Measurements from ENCODE around the gene SNAP91. TPM values are rescaled to one million over a fixed set of nuclear protein-coding genes. Genes with fewer than 3 reads are reported as not detected.

SNAP91 gene
- total and polyA plus RNA-seq, 2 donors from 2014 or later, result 0.82 TPM; not detected in 1

DNA sequence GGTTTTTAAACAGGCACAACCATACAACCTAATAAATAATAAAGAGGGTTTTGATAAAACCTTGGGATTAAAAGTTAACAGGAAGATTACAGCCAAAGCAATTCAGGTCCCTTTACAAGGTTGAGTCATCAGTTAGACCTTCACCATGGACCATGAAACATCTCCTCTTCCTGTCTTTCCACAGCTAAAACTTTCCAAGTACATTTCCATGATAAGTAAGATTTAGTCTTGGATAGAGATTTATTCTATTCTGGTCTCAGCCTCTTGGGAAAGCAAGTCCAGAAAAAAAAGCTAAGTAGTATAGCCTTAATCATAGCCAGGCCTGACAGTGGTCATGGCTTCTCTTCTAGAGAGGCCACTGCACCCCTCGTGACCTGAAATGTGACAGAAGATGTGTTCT lies 199.5 kb downstream of the SNAP91 start:
- DNase-seq, result no peak
- intact Hi-C loops (cut with DNase I), result no loop called here
- FAIRE-seq, result no peak
- Histone ChIP-seq H3K4me3 (ENCODE audit: low read length in 3 of 3) (no peak overlapping the region), H3K27ac (ENCODE audit: low read depth in 2 of 2, low read length in 2 of 2) (no peak overlapping the region), H3K27me3 (ENCODE audit: control insufficient read depth, insufficient read depth, low read length) (no peaks in the 10 kb centered on the region), H3K36me3 (ENCODE audit: control insufficient read depth in 2 of 3, insufficient read depth in 3 of 3, low read length in 3 of 3) (no peaks in the 10 kb centered on the region), H3K4me1 (ENCODE audit: control insufficient read depth in 2 of 3, insufficient read depth in 2 of 3, low read depth in 1 of 3, low read length in 3 of 3) (no peaks in the 10 kb centered on the region), H3K9me3 (ENCODE audit: control insufficient read depth in 2 of 3, insufficient read depth in 1 of 3, low read length in 3 of 3) (no peaks in the 10 kb centered on the region), H3K9ac (ENCODE audit: low read length in 3 of 3) (no peak overlapping the region)
- TF ChIP-seq, protein P1, sequence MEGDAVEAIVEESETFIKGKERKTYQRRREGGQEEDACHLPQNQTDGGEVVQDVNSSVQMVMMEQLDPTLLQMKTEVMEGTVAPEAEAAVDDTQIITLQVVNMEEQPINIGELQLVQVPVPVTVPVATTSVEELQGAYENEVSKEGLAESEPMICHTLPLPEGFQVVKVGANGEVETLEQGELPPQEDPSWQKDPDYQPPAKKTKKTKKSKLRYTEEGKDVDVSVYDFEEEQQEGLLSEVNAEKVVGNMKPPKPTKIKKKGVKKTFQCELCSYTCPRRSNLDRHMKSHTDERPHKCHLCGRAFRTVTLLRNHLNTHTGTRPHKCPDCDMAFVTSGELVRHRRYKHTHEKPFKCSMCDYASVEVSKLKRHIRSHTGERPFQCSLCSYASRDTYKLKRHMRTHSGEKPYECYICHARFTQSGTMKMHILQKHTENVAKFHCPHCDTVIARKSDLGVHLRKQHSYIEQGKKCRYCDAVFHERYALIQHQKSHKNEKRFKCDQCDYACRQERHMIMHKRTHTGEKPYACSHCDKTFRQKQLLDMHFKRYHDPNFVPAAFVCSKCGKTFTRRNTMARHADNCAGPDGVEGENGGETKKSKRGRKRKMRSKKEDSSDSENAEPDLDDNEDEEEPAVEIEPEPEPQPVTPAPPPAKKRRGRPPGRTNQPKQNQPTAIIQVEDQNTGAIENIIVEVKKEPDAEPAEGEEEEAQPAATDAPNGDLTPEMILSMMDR (IDR thresholded peaks at IDR 0.05; ENCODE audit: borderline replicate concordance, extremely low read depth, insufficient read depth), result no peak

DNA sequence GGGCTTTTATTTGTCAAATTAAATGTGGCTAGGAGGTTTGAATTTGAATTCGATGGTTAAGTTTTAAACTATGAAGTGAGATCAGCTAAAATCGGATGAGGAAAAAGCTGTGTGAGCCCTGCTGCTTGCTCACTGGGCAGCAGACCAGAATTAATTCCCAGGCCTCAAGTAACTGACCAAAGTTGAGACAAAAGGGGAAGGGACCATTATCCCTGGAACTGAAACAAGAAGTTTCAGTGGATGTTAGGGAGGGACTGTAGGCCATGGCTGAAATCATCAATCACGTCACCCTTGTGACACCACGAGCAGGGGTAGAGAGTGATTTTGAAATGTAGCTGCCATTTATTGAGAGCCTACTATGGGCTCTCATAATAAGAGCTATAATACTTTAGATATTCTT lies 203.5 kb downstream of the SNAP91 start:
- TF ChIP-seq, protein P1 (IDR thresholded peaks at IDR 0.05; ENCODE audit: borderline replicate concordance, extremely low read depth, insufficient read depth), result no peak
- no peaks in the 10 kb centered on the region for H3K27me3 ChIP-seq (ENCODE audit: control insufficient read depth, insufficient read depth, low read length)
- DNase-seq (no peak), FAIRE-seq (no peak)
- H3K9ac ChIP-seq (ENCODE audit: low read length in 3 of 3), result no peak overlapping the region
- H3K36me3 ChIP-seq (ENCODE audit: control insufficient read depth in 2 of 3, insufficient read depth in 3 of 3, low read length in 3 of 3), result no peaks in the 10 kb centered on the region
- intact Hi-C loops (cut with DNase I), result no loop called here
- H3K4me3 ChIP-seq (ENCODE audit: low read length in 3 of 3), result no peak overlapping the region
- no peak overlapping the region for H3K27ac ChIP-seq (ENCODE audit: low read depth in 2 of 2, low read length in 2 of 2)
- H3K9me3 ChIP-seq (ENCODE audit: control insufficient read depth in 2 of 3, insufficient read depth in 1 of 3, low read length in 3 of 3), result no peaks in the 10 kb centered on the region
- H3K4me1 ChIP-seq (ENCODE audit: control insufficient read depth in 2 of 3, insufficient read depth in 2 of 3, low read depth in 1 of 3, low read length in 3 of 3), result no peaks in the 10 kb centered on the region

Other genes starting within 250 kb of the SNAP91 start
- 0.66 TPM for gene PRSS35, start 196.6 kb downstream of the SNAP91 start, total RNA-seq
- gene PRSS35, start 196.6 kb downstream of the SNAP91 start, polyA plus RNA-seq (ENCODE audit: insufficient read depth, low read depth, low replicate concordance), result 2.0 TPM
- gene RIPPLY2, start 144.3 kb upstream of the SNAP91 start, total RNA-seq, result 0.38 TPM
- gene RIPPLY2, start 144.3 kb upstream of the SNAP91 start, polyA plus RNA-seq (ENCODE audit: insufficient read depth, low read depth, low replicate concordance), result not detected
- gene CYB5R4, start 150.6 kb upstream of the SNAP91 start, total RNA-seq, result 18.7 TPM
- gene CYB5R4, start 150.6 kb upstream of the SNAP91 start, polyA plus RNA-seq (ENCODE audit: insufficient read depth, low read depth, low replicate concordance), result 8.0 TPM

All from kidney (tissue), 14 donors.